ENCODE results near the gene DNAAF6. TPM values are rescaled to one million over a fixed set of nuclear protein-coding genes. Genes with fewer than 3 reads are reported as not detected.

Gene DNAAF6
- total and polyA plus RNA-seq, 4 donors, result 1.7 to 4.9 (median 3.0) TPM

GRCh38 chrX:107199491-107199890, 6.9 kb upstream of the DNAAF6 start:
- ATAC-seq (ENCODE audit: insufficient read depth, low FRiP score), result no peak
- WGBS, 2 donors, result 66 to 93% methylated on average over 3 of the region's 3 CpGs

DNA sequence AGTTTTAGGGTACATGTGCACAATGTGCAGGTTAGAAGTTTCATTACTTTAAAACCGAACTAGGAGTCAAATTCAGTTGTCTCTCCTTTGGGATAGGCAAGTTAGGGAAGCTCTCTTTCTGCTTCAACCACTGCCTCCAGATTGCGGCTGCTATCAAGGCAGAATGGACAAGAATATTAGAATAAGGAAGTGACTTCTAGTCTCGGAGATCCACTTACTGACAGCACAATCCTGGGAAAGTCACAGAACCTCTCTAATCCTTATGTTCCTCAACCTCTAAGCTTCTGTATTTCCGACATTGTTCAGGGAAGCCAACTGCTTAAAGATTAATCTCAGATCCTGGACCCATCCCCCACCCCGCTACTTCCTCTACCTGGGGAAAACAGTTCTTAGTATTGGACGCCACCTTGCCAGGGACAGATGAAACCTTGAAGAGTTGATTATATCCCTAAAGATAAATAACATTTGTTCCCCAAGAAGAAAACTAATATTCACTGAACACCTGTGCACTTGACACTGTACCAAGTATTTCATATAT, 2.3 kb upstream of the DNAAF6 start:
- DNase-seq (peak in 1 of 3 donors; percentile 2), ATAC-seq (ENCODE audit: insufficient read depth, low FRiP score) (no peak)
- peaks cover 0 to 24% (median 17%) of the 10 kb centered on the region in 3 donors for H3K27me3 ChIP-seq (ENCODE audit: control insufficient read depth in 3 of 3, insufficient read depth in 3 of 3, low read length in 2 of 3)
- H3K4me3 ChIP-seq, result no peak overlapping the region
- 75 to 84% methylated on average over 6 of the region's 6 CpGs for WGBS, 2 donors
- TF ChIP-seq CTCF (IDR thresholded peaks at IDR 0.05; ENCODE audit: control extremely low read depth, extremely low read depth), result no peak
- H3K9me3 ChIP-seq (ENCODE audit: control insufficient read depth in 4 of 4, insufficient read depth in 3 of 4, low read length in 3 of 4), result peaks cover 0 to 8% (median 0%) of the 10 kb centered on the region in 4 donors
- H3K4me1 ChIP-seq (ENCODE audit: control insufficient read depth in 5 of 5, insufficient read depth in 5 of 5, low read length in 5 of 5), result peaks cover 0 to 4% (median 0%) of the 10 kb centered on the region in 5 donors
- H3K9ac ChIP-seq (ENCODE audit: insufficient read depth in 1 of 2, low read length in 2 of 2), result no peak overlapping the region
- H3K27ac ChIP-seq (ENCODE audit: low read depth in 1 of 2, low read length in 1 of 2), result no peak overlapping the region
- H3K36me3 ChIP-seq (ENCODE audit: control insufficient read depth in 4 of 4, insufficient read depth in 4 of 4, low read length in 4 of 4), result no peaks in the 10 kb centered on the region

More at GRCh38 chrX:107199491-107199890, 6.9 kb upstream of the DNAAF6 start:
- H3K9ac ChIP-seq (ENCODE audit: insufficient read depth in 1 of 2, low read length in 2 of 2), result no peak overlapping the region
- H3K27ac ChIP-seq (ENCODE audit: low read depth in 1 of 2, low read length in 1 of 2), result no peak overlapping the region
- H3K9me3 ChIP-seq (ENCODE audit: control insufficient read depth in 4 of 4, insufficient read depth in 3 of 4, low read length in 3 of 4), result peaks cover 0 to 2% (median 0%) of the 10 kb centered on the region in 4 donors
- no peak for DNase-seq
- H3K36me3 ChIP-seq (ENCODE audit: control insufficient read depth in 4 of 4, insufficient read depth in 4 of 4, low read length in 4 of 4), result no peaks in the 10 kb centered on the region
- H3K27me3 ChIP-seq (ENCODE audit: control insufficient read depth in 3 of 3, insufficient read depth in 3 of 3, low read length in 2 of 3), result peaks cover 0 to 20% (median 0%) of the 10 kb centered on the region in 3 donors
- no peak overlapping the region for H3K4me3 ChIP-seq
- TF ChIP-seq CTCF (IDR thresholded peaks at IDR 0.05; ENCODE audit: control extremely low read depth, extremely low read depth), result no peak
- H3K4me1 ChIP-seq (ENCODE audit: control insufficient read depth in 5 of 5, insufficient read depth in 5 of 5, low read length in 5 of 5), result no peaks in the 10 kb centered on the region

GRCh38 chrX:107206697-107207065, 270 bp downstream of the DNAAF6 start:
- no peak for TF ChIP-seq CTCF (IDR thresholded peaks at IDR 0.05; ENCODE audit: control extremely low read depth, extremely low read depth)
- Histone ChIP-seq H3K9ac (ENCODE audit: insufficient read depth in 1 of 2, low read length in 2 of 2) (no peak overlapping the region), H3K9me3 (ENCODE audit: control insufficient read depth in 4 of 4, insufficient read depth in 3 of 4, low read length in 3 of 4) (peaks cover 0 to 8% (median 0%) of the 10 kb centered on the region in 4 donors), H3K4me3 (no peak overlapping the region), H3K27me3 (ENCODE audit: control insufficient read depth in 3 of 3, insufficient read depth in 3 of 3, low read length in 2 of 3) (peaks cover 3 to 21% (median 17%) of the 10 kb centered on the region in 3 donors), H3K36me3 (ENCODE audit: control insufficient read depth in 4 of 4, insufficient read depth in 4 of 4, low read length in 4 of 4) (no peaks in the 10 kb centered on the region), H3K4me1 (ENCODE audit: control insufficient read depth in 5 of 5, insufficient read depth in 5 of 5, low read length in 5 of 5) (peaks cover 0 to 4% (median 0%) of the 10 kb centered on the region in 5 donors), H3K27ac (ENCODE audit: low read depth in 1 of 2, low read length in 1 of 2) (no peak overlapping the region)
- DNase-seq, result no peak
- ATAC-seq (ENCODE audit: insufficient read depth, low FRiP score), result no peak
- WGBS, 2 donors, result 54 to 58% methylated on average over 9 of the region's 9 CpGs

DNA sequence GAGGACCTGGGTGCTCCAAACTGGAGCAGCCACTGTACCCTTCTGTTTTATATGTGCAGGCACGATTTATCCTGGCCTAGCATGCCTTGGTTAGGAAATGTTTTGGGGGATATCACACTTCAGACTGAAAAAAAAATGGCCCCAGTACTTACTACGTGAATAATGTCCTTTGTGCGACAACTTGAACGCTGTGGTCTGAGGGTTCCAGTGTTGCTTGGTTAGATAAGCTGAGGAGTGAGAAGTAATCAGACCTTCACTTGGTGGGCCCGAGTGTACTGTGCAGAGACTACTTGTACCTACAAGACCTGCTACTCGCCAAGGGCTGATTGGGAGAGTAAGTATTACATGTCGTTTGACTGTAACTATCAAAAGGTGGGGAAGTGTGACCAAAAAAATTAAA, 678 bp downstream of the DNAAF6 start:
- 77 to 96% methylated on average over 7 of the region's 7 CpGs for WGBS, 2 donors
- H3K9me3 ChIP-seq (ENCODE audit: control insufficient read depth in 4 of 4, insufficient read depth in 3 of 4, low read length in 3 of 4), result peaks cover 0 to 8% (median 0%) of the 10 kb centered on the region in 4 donors
- no peaks in the 10 kb centered on the region for H3K36me3 ChIP-seq (ENCODE audit: control insufficient read depth in 4 of 4, insufficient read depth in 4 of 4, low read length in 4 of 4)
- no peak overlapping the region for H3K4me3 ChIP-seq
- DNase-seq (no peak), ATAC-seq (ENCODE audit: insufficient read depth, low FRiP score) (no peak)
- H3K4me1 ChIP-seq (ENCODE audit: control insufficient read depth in 5 of 5, insufficient read depth in 5 of 5, low read length in 5 of 5), result peaks cover 0 to 4% (median 0%) of the 10 kb centered on the region in 5 donors
- peaks cover 3 to 25% (median 19%) of the 10 kb centered on the region in 3 donors for H3K27me3 ChIP-seq (ENCODE audit: control insufficient read depth in 3 of 3, insufficient read depth in 3 of 3, low read length in 2 of 3)
- no peak overlapping the region for H3K9ac ChIP-seq (ENCODE audit: insufficient read depth in 1 of 2, low read length in 2 of 2)
- H3K27ac ChIP-seq (ENCODE audit: low read depth in 1 of 2, low read length in 1 of 2), result no peak overlapping the region
- no peak for TF ChIP-seq CTCF (IDR thresholded peaks at IDR 0.05; ENCODE audit: control extremely low read depth, extremely low read depth)

Measured in lung (tissue), 12 donors.